Regular cardiac myocyte (primary cell): ENCODE measurements around the gene TMPRSS6. TPM values are rescaled to one million over a fixed set of nuclear protein-coding genes. Genes with fewer than 3 reads are reported as not detected.

ENCODE experiments used
- total RNA-seq: library from RNA; depleted of rRNA; stranded (reverse); fragments of >200 nt; gene quantifications from 2 replicates; pipeline ENCODE4 v1.2.3, GENCODE V29; 2014

Gene TMPRSS6
- not detected in 2 replicates for total RNA-seq

DNA sequence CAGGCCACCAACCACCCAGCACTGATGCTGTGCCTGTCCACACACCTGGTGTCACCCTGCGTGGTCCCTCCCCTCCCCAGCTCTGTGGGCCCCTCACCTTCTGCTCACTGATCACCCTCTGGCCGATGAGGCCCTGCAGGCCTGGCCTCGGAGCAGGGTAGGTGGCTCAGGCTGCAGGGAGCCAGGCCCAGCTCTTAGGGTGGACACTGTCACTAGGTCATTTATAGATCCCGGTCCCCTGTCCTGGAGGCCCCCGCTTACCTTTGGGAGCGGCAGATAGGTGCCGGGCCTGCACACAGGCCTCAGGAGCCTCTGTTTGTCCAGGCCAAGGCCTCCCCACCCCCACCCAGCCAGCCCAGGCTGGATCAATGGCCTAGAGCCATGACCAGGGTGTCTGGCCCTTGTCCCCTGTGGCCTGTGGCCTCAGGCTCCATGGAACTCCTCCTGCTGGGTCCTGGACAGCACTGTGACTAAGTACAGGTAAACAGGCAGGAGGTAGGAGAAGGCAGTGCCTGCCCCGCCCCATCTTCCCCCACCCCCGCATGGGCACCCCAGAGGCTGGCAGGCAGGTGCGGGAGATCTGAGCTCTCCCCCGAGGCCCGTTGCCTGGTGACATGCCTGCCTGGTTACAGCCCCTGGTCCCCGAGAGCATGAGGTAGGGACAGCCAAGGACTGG lies at the start of gene TMPRSS6:
Gene TMPRSS6 (minus strand): TSS at position 472 of the 676 bp plus-strand sequence. CDS start 6,296 bp downstream, outside the sequence.

GRCh38 chr22:37051391-37052385 lies 57.8 kb downstream of the TMPRSS6 start, which contains the start of gene KCTD17:
KCTD17 (plus strand) TSS chr22:37051742; CDS start chr22:37051761, 19 bp downstream.

DNA sequence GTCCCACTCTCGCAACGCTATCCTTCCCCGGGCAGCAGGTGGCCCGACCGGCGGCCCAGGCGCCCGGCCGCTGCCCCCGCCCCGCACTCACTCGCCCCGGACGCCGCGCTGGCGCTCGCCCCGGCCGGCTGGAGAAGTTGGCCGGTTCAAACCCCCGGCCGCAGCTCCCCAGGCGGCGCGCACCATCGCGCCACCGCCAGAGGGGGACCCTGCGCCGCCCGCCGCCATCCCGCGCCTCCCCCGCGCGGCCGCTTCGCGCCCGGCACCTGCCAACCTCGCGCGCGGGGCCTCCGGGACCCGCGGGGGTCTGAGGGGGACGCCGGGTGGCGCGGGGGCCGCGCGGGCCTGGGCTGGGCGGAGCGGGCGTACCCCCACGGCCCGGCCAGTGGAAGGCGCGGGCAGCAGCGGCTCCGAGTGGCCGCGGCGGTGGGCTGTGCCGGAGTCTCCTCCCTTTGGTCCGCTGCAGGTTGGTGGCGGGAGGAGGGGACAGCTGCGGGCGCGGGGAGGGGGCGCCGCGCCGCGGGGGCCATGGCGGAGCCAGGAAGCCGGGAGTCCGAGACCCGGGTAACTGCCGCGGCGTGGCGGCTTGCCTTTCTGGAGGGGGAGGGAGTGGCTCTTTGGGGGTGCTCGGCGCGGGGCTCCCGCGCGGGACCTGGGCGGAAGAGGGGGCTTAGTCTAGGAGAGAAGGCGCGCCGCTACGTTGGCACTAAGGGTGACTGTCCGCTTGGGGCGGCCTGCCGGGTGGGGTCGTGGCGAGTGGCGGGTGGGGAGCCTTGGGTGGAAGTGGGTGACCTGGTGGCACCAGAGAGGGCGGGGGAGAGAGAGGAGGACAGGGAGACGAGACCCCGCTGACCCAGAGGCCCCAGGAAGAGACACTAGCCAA lies 90.0 kb downstream of the TMPRSS6 start, which contains the start of the genes MPST and TST:
Gene MPST (plus strand): TSS at position 434 of the 883 bp plus-strand sequence. CDS start 95 bp downstream, at position 529.
Gene TST (minus strand): TSS at position 139 of the 883 bp plus-strand sequence. CDS start 715 bp downstream, outside the sequence.

Other genes starting within 250 kb of the TMPRSS6 start
- gene NCF4, start 248.7 kb downstream of the TMPRSS6 start, total RNA-seq = under 0.01 TPM in 1 of 2 replicates, not detected in the other
- gene CSF2RB, start 196.1 kb downstream of the TMPRSS6 start, total RNA-seq = 1.3 and 4.5 TPM in 2 replicates
- gene TST, start 90.3 kb downstream of the TMPRSS6 start, total RNA-seq = 35.2 and 47.0 TPM in 2 replicates
- 60.9 and 62.7 TPM in 2 replicates for gene MPST, start 90.0 kb downstream of the TMPRSS6 start, total RNA-seq
- 20.0 and 35.7 TPM in 2 replicates for gene KCTD17, start 58.0 kb downstream of the TMPRSS6 start, total RNA-seq
- gene IL2RB, start 40.2 kb upstream of the TMPRSS6 start, total RNA-seq = not detected in 2 replicates
- 3.5 and 5.6 TPM in 2 replicates for gene C1QTNF6, start 78.5 kb upstream of the TMPRSS6 start, total RNA-seq
- not detected in 2 replicates for gene SSTR3, start 102.8 kb upstream of the TMPRSS6 start, total RNA-seq
- gene RAC2, start 134.6 kb upstream of the TMPRSS6 start, total RNA-seq = 10.7 and 13.0 TPM in 2 replicates
- gene CYTH4, start 172.8 kb upstream of the TMPRSS6 start, total RNA-seq = under 0.01 and 0.28 TPM in 2 replicates